ENCODE measurements around the gene TBC1D2.

Gene TBC1D2

DNA sequence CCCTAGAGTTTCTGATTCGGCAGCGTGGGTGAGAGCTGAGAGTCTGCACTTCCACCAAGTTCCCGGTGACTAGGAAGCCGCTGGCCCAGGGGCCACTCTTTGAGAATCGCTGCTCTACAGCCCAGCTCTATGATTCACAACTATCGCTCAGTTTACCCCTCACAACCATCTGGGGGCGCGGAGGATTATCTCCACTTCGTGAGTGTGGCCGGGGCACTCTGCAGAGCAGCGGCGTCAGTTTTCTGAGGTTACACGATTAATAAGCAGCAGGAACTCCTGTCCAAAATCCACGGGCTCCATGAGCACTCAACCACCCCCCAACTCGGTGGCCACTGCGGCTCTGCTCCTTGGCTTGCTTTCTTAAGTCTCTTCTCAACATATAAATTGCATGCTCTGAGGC, 82.3 kb downstream of the TBC1D2 start:
- Histone ChIP-seq H3K36me3 (ENCODE audit: low read length) (no peaks in the 10 kb centered on the region), H3K79me2 (ENCODE audit: insufficient read depth, low read length) (no peaks in the 10 kb centered on the region)

DNA sequence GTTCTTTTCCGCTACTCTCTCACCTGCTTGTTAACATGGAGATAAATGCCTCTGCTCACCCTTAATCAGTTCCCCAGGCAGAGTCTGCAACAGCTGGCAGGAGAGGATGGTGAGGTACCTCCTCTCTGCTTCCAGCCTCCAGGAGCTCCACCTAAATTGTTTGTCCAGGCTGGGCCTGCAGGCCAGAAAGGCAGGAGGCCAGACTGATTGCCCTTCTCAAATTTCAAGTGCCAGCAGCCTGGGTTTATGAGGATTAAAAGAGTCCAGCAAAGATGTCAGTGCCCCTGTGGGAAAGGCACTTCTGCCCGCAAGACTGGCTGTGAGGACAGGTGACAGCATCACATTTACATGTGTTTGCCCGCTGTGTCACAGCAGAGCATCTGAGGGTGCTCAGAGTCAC, 82.8 kb downstream of the TBC1D2 start:
- Histone ChIP-seq H3K27ac (ENCODE audit: low read depth, low read length) (no peak overlapping the region), H2AFZ (ENCODE audit: low read depth, low read length, severe bottlenecking) (no peak overlapping the region), H3K9me2 (replicated peaks; ENCODE audit: insufficient read depth, low read length) (no peaks in the 10 kb centered on the region), H3K4me3 (ENCODE audit: insufficient read depth, low read length, poor library complexity, severe bottlenecking) (no peak overlapping the region), H3K79me2 (ENCODE audit: insufficient read depth, low read length) (no peaks in the 10 kb centered on the region), H3K9me3 (ENCODE audit: insufficient read depth, low read length) (no peaks in the 10 kb centered on the region), H3F3A (ENCODE audit: insufficient read depth) (no peaks in the 10 kb centered on the region), H3K36me3 (ENCODE audit: low read length) (no peaks in the 10 kb centered on the region), H4K20me1 (ENCODE audit: low read depth, low read length) (no peaks in the 10 kb centered on the region), H3K9ac (ENCODE audit: low read length) (no peak overlapping the region), H3K4me2 (ENCODE audit: low read depth, low read length, poor library complexity, severe bottlenecking) (no peak overlapping the region), H3K27me3 (ENCODE audit: low read length) (no peaks in the 10 kb centered on the region)
- TF ChIP-seq, protein P1, sequence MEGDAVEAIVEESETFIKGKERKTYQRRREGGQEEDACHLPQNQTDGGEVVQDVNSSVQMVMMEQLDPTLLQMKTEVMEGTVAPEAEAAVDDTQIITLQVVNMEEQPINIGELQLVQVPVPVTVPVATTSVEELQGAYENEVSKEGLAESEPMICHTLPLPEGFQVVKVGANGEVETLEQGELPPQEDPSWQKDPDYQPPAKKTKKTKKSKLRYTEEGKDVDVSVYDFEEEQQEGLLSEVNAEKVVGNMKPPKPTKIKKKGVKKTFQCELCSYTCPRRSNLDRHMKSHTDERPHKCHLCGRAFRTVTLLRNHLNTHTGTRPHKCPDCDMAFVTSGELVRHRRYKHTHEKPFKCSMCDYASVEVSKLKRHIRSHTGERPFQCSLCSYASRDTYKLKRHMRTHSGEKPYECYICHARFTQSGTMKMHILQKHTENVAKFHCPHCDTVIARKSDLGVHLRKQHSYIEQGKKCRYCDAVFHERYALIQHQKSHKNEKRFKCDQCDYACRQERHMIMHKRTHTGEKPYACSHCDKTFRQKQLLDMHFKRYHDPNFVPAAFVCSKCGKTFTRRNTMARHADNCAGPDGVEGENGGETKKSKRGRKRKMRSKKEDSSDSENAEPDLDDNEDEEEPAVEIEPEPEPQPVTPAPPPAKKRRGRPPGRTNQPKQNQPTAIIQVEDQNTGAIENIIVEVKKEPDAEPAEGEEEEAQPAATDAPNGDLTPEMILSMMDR (IDR thresholded peaks at IDR 0.05; ENCODE audit: insufficient read depth, low read length, poor library complexity, severe bottlenecking), result no peak
- no peak for TF ChIP-seq EZH2phosphoT487 (conservative IDR thresholded peaks at IDR 0.05; ENCODE audit: low read length)

More for the DNA sequence above, 82.3 kb downstream of the TBC1D2 start:
- TF ChIP-seq EZH2phosphoT487 (conservative IDR thresholded peaks at IDR 0.05; ENCODE audit: low read length), result no peak
- TF ChIP-seq, protein P1 (IDR thresholded peaks at IDR 0.05; ENCODE audit: insufficient read depth, low read length, poor library complexity, severe bottlenecking), result no peak
- Histone ChIP-seq H3K9ac (ENCODE audit: low read length) (no peak overlapping the region), H3K9me3 (ENCODE audit: insufficient read depth, low read length) (no peaks in the 10 kb centered on the region), H3K27me3 (ENCODE audit: low read length) (no peaks in the 10 kb centered on the region), H3F3A (ENCODE audit: insufficient read depth) (no peaks in the 10 kb centered on the region), H3K4me2 (ENCODE audit: low read depth, low read length, poor library complexity, severe bottlenecking) (no peak overlapping the region), H3K27ac (ENCODE audit: low read depth, low read length) (no peak overlapping the region), H3K9me2 (replicated peaks; ENCODE audit: insufficient read depth, low read length) (no peaks in the 10 kb centered on the region), H4K20me1 (ENCODE audit: low read depth, low read length) (no peaks in the 10 kb centered on the region), H2AFZ (ENCODE audit: low read depth, low read length, severe bottlenecking) (no peak overlapping the region), H3K4me3 (ENCODE audit: insufficient read depth, low read length, poor library complexity, severe bottlenecking) (no peak overlapping the region)

DNA sequence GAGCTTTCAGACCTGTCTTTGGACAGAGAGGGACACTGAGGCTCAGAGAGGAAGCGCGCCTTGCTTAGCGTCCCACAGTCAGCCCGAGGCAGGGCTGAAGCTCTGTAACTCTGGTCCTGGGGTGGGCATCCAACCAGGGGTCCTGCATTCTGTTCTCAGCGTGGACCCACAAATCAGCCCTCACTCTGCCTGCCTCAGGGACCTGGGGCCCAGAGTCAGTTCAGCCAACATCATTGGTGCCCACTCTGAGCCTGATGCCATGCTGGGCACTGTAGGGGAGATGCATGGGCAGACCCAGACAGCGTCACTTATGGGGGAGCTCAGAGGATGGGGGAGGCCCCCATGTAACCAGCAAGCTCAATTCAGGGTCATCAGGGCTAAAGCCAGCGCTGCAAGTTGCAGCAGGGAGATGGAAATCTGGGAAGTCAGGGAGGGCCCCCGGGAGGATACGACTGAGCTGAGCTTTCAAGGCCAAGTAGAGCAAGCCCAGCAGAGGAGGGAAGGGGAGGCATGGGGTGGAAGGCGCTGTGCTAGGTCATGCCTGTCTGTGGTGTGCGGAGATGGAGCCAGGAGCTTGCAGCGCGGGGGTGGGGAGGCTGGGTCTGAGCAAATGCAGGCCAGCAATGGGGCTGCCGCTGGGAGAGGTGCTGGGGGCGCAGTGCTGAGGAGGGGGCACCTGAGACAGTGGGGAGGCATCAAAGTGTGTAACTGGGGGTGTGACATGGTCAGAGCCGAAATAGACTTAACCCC, 84.1 kb downstream of the TBC1D2 start:
- Histone ChIP-seq H3K79me2 (ENCODE audit: insufficient read depth, low read length) (no peaks in the 10 kb centered on the region), H4K20me1 (ENCODE audit: low read depth, low read length) (no peaks in the 10 kb centered on the region), H3F3A (ENCODE audit: insufficient read depth) (no peaks in the 10 kb centered on the region), H3K36me3 (ENCODE audit: low read length) (no peaks in the 10 kb centered on the region), H2AFZ (ENCODE audit: low read depth, low read length, severe bottlenecking) (no peak overlapping the region), H3K4me3 (ENCODE audit: insufficient read depth, low read length, poor library complexity, severe bottlenecking) (no peak overlapping the region), H3K9me3 (ENCODE audit: insufficient read depth, low read length) (no peaks in the 10 kb centered on the region), H3K9ac (ENCODE audit: low read length) (no peak overlapping the region), H3K9me2 (replicated peaks; ENCODE audit: insufficient read depth, low read length) (no peaks in the 10 kb centered on the region), H3K27me3 (ENCODE audit: low read length) (no peaks in the 10 kb centered on the region), H3K4me2 (ENCODE audit: low read depth, low read length, poor library complexity, severe bottlenecking) (no peak overlapping the region), H3K27ac (ENCODE audit: low read depth, low read length) (no peak overlapping the region)
- no peak for TF ChIP-seq EZH2phosphoT487 (conservative IDR thresholded peaks at IDR 0.05; ENCODE audit: low read length)
- TF ChIP-seq, protein P1 (IDR thresholded peaks at IDR 0.05; ENCODE audit: insufficient read depth, low read length, poor library complexity, severe bottlenecking), result no peak

All from SU-DHL-6 (cell line).